Measurements from ENCODE around the gene ENO4.

ENO4 gene

DNA sequence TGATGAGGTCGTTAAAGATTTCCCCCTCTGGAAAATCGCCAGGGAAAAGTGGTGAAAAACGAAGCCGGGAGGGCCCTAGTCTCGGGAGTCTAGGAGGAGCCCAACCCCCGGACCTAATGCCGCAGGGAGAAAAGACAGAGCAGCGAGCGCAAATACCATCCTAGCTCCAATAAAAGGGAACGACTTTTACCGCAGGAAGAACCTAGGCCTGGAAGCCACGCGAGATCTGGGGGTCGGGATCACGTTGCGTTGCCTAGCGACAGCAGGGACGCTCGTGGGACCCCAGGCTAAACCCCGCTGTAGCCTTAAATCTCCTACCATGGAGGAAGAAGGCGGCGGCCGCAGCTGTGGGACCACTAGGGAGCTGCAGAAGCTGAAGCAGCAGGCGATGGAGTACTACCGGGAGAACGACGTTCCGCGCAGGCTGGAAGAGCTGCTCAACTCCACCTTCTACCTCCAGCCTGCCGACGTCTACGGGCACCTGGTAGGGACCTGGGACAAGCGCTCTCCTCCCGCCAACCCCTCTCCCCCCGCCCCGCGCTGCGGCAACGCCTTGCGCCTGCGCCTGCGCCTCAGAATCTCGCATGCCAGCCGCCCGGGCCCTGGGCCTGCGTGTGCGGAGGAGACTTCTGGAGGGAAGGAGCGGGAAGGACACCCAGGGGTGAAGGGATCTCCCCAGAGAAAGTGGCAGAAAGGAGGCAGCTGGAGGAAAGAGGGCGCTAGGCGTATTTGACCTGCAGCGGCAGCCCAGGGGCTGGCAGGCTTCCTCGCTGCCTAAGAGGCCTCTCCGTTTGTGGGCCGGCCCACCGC lies at the start of gene ENO4:
ENO4 (plus strand) TSS at position 252 of the 810 bp plus-strand sequence; CDS start at position 320, 68 bp downstream.
- DNase-seq: peak; percentile 63

DNA sequence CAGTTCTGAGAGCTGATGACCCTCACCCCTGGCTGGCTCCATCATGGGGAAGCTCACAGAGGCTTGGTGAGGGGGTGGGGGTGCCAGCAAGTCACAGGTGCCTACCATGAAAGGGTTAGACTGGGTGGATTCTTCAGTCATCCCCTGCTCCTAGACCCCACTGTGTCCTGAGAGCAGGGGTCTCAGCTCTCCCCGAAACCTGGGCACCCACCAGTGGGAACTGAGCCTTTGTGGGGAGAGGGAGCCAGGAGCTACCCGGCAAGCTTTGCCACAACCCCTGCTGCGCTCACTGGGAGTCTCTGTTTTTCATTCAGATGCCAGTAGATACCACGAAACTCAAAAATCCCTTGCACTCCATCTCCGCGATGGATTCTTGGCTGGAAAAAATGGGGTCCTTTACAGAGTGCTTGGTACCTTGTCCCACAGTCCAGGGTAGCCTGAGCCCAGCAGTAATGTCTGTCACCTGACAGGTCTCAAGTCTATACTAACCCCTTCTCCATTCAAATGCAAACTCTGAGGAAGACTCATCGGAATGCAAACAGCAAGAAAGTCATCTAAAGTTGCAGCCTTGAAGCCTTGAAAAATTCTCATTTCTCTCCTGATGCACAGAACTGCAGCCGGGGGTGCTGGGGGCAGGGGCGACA lies 48.9 kb upstream of the ENO4 start:
- DNase-seq: no peak

GRCh38 chr10:116801658-116802057 lies 47.6 kb upstream of the ENO4 start:
- DNase-seq: no peak

DNA sequence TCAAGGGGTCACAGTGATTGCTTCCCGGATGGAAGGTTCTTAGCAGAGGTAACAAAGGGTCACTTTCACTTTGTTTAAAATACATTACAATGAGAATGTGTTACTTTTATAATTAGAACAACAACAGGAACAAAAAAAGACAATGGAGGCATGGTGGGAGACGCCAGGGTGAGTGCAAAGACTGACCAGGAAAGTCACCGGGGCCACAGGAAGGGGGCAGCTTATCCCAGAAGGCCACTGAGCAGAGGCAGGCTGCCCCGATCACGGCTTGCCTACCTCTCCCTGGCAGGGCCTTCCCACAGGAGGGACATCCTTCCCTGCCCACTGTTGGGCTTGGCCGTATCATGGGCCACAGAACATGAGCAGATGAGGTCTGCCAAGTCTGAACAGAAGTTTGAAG lies 46.8 kb upstream of the ENO4 start:
- no peak for DNase-seq

DNA sequence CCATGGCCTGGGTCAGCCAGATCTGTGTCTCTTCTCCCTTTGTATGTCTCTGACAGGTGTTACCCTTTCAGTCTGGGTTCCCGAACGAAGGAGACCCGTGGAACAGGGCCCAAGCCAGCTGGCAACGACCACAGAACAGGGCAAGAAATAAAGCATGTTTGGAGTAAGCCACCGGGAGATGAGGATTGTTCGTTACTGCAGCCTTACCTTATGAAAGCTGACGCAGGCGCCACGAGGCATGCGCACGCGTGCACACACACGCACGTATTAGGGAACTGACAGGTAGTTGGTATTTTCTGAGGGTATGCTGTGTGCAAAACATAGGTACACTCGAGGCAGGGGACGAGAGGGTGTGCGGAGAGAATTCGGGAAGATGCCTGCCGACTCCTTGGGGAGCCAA lies 46.4 kb upstream of the ENO4 start:
- DNase-seq: no peak

DNA sequence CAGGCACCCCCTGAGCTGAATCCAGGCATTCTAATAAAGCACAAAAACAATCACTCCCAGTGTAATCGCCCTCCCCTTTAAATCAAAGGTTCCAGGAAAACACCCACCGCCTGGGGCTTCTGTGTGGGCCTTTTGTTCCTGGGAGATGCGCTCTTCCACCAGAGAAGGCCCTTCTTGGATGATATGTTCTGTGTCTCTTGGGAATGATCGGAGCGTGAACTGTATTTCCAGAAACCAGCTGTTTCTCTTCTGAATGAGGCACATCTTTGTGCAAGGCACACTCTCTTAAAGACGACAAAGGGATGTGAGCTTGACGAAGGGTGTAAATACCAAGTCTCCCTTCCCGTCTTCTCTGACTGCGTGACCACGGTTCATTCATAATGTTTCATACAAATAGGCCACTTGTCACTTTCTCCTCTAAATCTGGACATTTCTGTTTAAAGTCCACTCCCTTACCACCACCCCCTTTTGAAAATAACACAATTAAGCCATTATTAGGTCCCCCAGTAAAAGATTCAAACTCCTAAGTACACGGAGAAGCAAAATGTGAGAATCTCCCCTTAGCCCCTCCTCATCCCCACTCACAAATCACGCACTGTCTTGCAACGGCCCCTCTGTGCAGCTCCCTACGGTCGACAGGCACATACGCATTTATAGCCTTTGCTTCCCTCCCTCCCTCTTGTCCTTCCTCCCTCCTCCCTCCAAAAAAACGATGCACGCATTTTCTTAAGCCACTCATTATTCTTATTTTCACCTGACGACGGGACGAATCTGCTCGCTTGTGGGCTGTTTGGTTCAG lies 45.6 kb upstream of the ENO4 start:
- no peak for DNase-seq

DNA sequence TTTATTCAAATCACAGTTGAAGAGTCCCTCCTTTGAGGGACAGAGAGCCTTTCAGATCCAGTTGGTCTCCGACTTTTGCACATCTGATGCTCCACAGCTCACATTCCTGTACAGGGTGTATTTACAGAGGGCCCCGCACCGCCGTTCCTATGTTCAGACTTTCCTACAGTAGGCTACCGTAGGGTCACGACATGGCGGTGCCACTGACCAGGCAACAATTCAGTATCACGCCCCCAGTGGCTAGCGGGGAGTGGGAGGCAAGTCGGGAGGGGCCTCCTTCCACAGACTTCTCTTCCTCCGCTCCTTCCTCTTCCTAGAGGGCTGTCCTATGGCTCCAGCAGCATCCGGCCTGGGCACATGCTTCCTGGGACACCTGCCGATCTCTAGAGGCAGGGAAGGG lies 40.6 kb upstream of the ENO4 start:
- no peak for DNase-seq

DNA sequence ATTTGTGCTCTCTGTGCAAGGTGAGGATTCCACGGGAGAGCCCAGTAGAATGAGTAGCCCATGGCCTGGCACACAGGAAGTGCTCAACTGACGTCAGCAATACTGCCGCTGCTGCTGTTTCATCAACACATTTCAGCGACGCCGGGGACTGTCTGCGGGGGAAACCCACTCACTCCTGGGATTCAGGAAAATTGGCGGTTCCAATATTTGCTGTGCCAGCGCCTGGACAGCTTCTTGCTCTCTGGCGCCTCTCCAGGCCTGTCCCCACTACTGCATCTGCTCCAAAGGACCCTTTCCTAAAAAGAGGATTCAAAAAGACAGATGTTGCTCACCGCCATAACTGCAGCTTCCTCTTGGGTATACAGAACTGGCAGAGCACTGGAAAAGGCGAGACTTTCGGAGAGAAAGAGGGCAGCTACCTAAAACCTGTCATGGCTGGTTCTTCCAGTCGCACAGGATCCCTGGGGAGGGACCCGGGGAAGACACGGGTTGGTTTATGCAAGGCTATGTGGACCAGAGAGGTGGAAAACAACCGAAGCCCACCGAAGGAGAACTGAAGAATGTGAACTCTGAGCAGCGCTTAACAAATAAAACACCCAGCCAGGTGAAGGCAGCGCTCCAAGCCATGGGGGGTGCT lies 39.7 kb upstream of the ENO4 start:
- DNase-seq: peak; percentile 27

- DNase-seq: no peak
Measured at GRCh38 chr10:116810120-116810500, 39.2 kb upstream of the ENO4 start.

DNA sequence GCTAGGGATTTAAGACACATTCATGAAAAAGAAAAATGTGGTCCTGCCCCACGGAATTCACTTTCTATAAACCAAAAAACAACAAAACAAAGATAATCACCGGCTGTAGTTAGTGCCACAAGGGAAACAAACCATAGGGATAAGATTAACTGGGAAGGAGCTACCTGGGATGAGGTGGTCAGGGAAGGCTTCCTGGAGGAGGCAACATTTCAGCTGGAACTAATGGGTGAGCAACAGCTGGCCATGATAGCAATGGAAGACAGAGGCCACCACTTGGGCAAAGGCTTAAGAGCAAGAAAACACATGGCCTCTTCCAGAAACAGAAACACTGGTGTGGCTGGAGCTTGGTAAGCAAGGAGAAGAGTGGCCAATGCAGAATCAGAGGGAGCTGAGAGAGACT lies 38.4 kb upstream of the ENO4 start:
- DNase-seq: no peak

DNA sequence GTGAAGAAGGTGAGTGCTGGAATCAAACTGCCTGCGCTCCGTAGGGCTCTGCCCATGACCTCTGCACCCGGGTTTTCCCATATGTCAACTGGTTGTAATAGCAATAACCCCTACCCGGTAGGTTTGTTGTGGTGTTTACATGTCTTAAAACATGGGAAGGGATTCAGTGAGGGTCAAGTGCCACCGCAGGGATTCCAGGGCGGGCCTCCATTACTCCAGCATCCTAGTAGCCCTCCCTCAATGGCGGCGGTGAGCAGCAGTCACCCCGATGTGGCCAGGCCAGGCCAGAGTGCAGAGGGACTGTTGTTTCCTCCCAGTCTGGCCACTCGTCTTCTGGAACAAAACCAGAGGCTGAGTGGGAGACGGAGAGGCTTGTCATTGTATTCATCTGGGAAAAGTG lies 37.6 kb upstream of the ENO4 start:
- no peak for DNase-seq

GRCh38 chr10:116815641-116816415 lies 33.5 kb upstream of the ENO4 start:
- DNase-seq: no peak

- no peak for DNase-seq
Measured at GRCh38 chr10:116817178-116817577, 32.1 kb upstream of the ENO4 start.

GRCh38 chr10:116817780-116818343 lies 31.4 kb upstream of the ENO4 start:
- DNase-seq: no peak

- no peak for DNase-seq
Measured at GRCh38 chr10:116819999-116820677, 29.2 kb upstream of the ENO4 start.

GRCh38 chr10:116825901-116826300 lies 23.4 kb upstream of the ENO4 start:
- no peak for DNase-seq

- DNase-seq: no peak
Measured at GRCh38 chr10:116826803-116827202, 22.5 kb upstream of the ENO4 start.

GRCh38 chr10:116827214-116827671 lies 22.1 kb upstream of the ENO4 start:
- DNase-seq: no peak

GRCh38 chr10:116828116-116828515 lies 21.2 kb upstream of the ENO4 start:
- DNase-seq: no peak

DNA sequence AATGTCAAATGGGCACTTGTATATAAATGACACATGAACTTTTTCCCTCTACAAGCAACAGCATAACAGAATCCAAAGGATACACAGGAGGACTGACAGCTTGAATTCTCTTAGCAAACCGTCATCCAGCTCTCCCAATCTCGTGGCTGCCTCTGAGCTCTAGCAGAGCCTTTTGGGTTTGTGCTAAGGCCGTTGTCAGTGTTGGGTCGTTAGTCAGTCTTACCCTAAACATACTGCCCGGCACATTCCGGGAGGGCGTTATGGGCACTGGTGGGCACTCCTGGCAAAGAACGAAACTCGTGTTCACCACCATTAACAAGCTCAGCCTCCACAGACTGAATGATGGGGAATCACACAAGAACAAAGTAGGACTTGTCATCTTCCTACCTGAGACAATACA lies 19.6 kb upstream of the ENO4 start:
- no peak for DNase-seq

- no peak for DNase-seq
Measured at GRCh38 chr10:116831086-116831485, 18.2 kb upstream of the ENO4 start.
